IMR-90 (cell line): ENCODE measurements around the gene PTHLH. TPM values are rescaled to one million over a fixed set of nuclear protein-coding genes. Genes with fewer than 3 reads are reported as not detected.

ENCODE experiments used
- ATAC-seq: fragments of 200-7000 bp; cut with Tn5 transposase; 2 replicates; pipeline ENCODE4 v1.9.1; 2020; ENCODE audit warnings: low read depth, mild to moderate bottlenecking, moderate library complexity
- BruUV-seq: library from RNA; stranded (reverse); fragments of 400-500 nt; replicated peaks from 2 replicates; lab custom pipeline; 2021; lab: Mats Ljungman, UMichigan
- CTCF ChIA-PET: fragments of 300-600 bp; formaldehyde crosslinking; extraction: SDS; loops from one replicate; lab custom pipeline; 2021; ENCODE audit warnings: antibody characterized with exemption; lab: Yijun Ruan, JAX
- POLR2A ChIA-PET: fragments of 300-600 bp; sonication (Branson Sonifier 250); formaldehyde crosslinking; loops from one replicate; lab custom pipeline; 2022; ENCODE audit warnings: antibody characterized with exemption; ENCODE audit not compliant: unreplicated experiment; lab: Charles Lee
- DNase-seq: peaks from one replicate; pipeline ENCODE4 v3.0.0; 2013
- H2AFZ ChIP-seq: replicated peaks from 2 replicates; pipeline ENCODE3; 2013; ENCODE audit warnings: low read length, mild to moderate bottlenecking; ENCODE audit not compliant: poor library complexity
- H2AK5ac ChIP-seq: 2 replicates; pipeline ENCODE4 v1.6.1; 2013; ENCODE audit warnings: low read depth, low read length, inconsistent platforms
- H2AK9ac ChIP-seq: replicated peaks from 2 replicates; pipeline ENCODE3; 2013; ENCODE audit warnings: mild to moderate bottlenecking, low read depth, low read length, moderate library complexity; ENCODE audit not compliant: poor library complexity
- H2BK120ac ChIP-seq: 2 replicates; pipeline ENCODE4 v1.6.1; 2013; ENCODE audit warnings: low read depth, low read length, inconsistent platforms
- H2BK15ac ChIP-seq: 3 replicates; pipeline ENCODE4 v1.6.1; 2013; ENCODE audit warnings: low read depth, low read length, inconsistent platforms
- H2BK20ac ChIP-seq: 2 replicates; pipeline ENCODE4 v1.6.1; 2013; ENCODE audit warnings: low read depth, mild to moderate bottlenecking, inconsistent platforms, low read length, moderate library complexity
- H2BK5ac ChIP-seq: 2 replicates; pipeline ENCODE4 v1.6.1; 2013; ENCODE audit warnings: mild to moderate bottlenecking, low read depth, low read length, inconsistent platforms; ENCODE audit not compliant: poor library complexity, severe bottlenecking
- H3K14ac ChIP-seq: replicated peaks from 2 replicates; pipeline ENCODE4 v1.6.1; 2013; ENCODE audit warnings: low read depth, low read length, inconsistent platforms
- H3K18ac ChIP-seq: 2 replicates; pipeline ENCODE4 v1.6.1; 2013; ENCODE audit warnings: low read depth, low read length, control low read depth
- H3K23ac ChIP-seq: 2 replicates; pipeline ENCODE4 v1.6.1; 2013; ENCODE audit warnings: low read depth, low read length, inconsistent platforms
- H3K27ac ChIP-seq: 2 replicates; pipeline ENCODE4 v1.5.1; 2013; ENCODE audit warnings: mild to moderate bottlenecking, control low read depth, low read length; ENCODE audit not compliant: insufficient read depth
- H3K27me3 ChIP-seq: 2 replicates; pipeline ENCODE4 v1.6.1; 2013; ENCODE audit warnings: low read length; ENCODE audit not compliant: control insufficient read depth, insufficient read depth
- H3K36me3 ChIP-seq: 2 replicates; pipeline ENCODE4 v1.6.1; 2013; ENCODE audit warnings: low read length, mixed read lengths; ENCODE audit not compliant: control insufficient read depth, insufficient read depth
- H3K4ac ChIP-seq: 2 replicates; pipeline ENCODE4 v1.6.1; 2013; ENCODE audit warnings: low read depth, low read length, inconsistent platforms
- H3K4me1 ChIP-seq: 2 replicates; pipeline ENCODE4 v1.6.1; 2013; ENCODE audit warnings: low read length, mixed read lengths; ENCODE audit not compliant: control insufficient read depth, insufficient read depth
- H3K4me2 ChIP-seq: 2 replicates; pipeline ENCODE4 v1.6.1; 2013; ENCODE audit warnings: low read depth, mild to moderate bottlenecking, control low read depth, low read length, moderate library complexity
- H3K4me3 ChIP-seq: 2 replicates; pipeline ENCODE4 v1.5.1; 2013; ENCODE audit warnings: low read depth, mild to moderate bottlenecking, control low read depth, low read length, moderate library complexity; ENCODE audit not compliant: insufficient read depth
- H3K56ac ChIP-seq: 2 replicates; pipeline ENCODE4 v1.6.1; 2013; ENCODE audit warnings: low read length, inconsistent platforms; ENCODE audit not compliant: insufficient read depth; ENCODE audit errors: extremely low read depth
- H3K79me1 ChIP-seq, 2 experiments: 2 replicates each; pipeline ENCODE4 v1.6.1; 2013; ENCODE audit warnings: low read length in 2 of 2, inconsistent platforms in 1 of 2, low read depth in 1 of 2
- H3K9ac ChIP-seq: 2 replicates; pipeline ENCODE4 v1.6.1; 2013; ENCODE audit warnings: low read depth, low read length, control low read depth
- H3K9me1 ChIP-seq: 2 replicates; pipeline ENCODE4 v1.6.1; 2013; ENCODE audit warnings: low read length, inconsistent platforms; ENCODE audit not compliant: insufficient read depth
- H3K9me3 ChIP-seq: 2 replicates; pipeline ENCODE4 v1.6.1; 2013; ENCODE audit warnings: low read length; ENCODE audit not compliant: control insufficient read depth, insufficient read depth
- H4K20me1 ChIP-seq: 2 replicates; pipeline ENCODE4 v1.6.1; 2013; ENCODE audit warnings: low read length, inconsistent platforms; ENCODE audit not compliant: insufficient read depth
- H4K5ac ChIP-seq: 2 replicates; pipeline ENCODE4 v1.6.1; 2013; ENCODE audit warnings: mild to moderate bottlenecking, low read depth, low read length, control low read depth
- H4K8ac ChIP-seq, 2 experiments: 2 replicates each; pipeline ENCODE4 v1.6.1; 2013; ENCODE audit warnings: low read depth in 2 of 2, low read length in 2 of 2, control low read depth in 1 of 2, inconsistent platforms in 1 of 2
- H4K91ac ChIP-seq: 2 replicates; pipeline ENCODE4 v1.6.1; 2013; ENCODE audit warnings: low read depth, low read length, inconsistent platforms; ENCODE audit not compliant: insufficient read depth
- CEBPB ChIP-seq: IDR thresholded peaks from 2 replicates; pipeline ENCODE4 v1.6.1; 2012; ENCODE audit warnings: low read depth, low read length, improper control_type of control experiment
- CHD1 ChIP-seq: IDR thresholded peaks from 2 replicates; pipeline ENCODE4 v1.6.1; 2012; ENCODE audit warnings: low read depth, low read length, improper control_type of control experiment
- WGBS, 2 experiments: methylation state at CpG; one replicate each; pipeline versions ENCODE4 v1.1.5 to v1.1.7; 2013; ENCODE audit warnings: missing lambda C conversion rate in 2 of 2; ENCODE audit not compliant: insufficient read length in 1 of 2; ENCODE audit errors: extremely low coverage in 2 of 2; 5-methylcytosine and 5-hydroxymethylcytosine counted together
- dilution Hi-C: fragments of 300-500 bp; cut with HindIII; formaldehyde crosslinking; loops from one replicate; pipeline ENCODE4 v1.14.3; 2018; ENCODE audit warnings: low sequenced_read_pairs; ENCODE audit not compliant: unreplicated experiment
- in situ Hi-C: fragments of 300-500 bp; cut with MboI; formaldehyde crosslinking; loops from 3 replicates; pipeline ENCODE4 v1.14.3; 2019; ENCODE audit warnings: low sequenced_read_pairs, inconsistent platforms, mixed read lengths
- intact Hi-C: fragments of 100-400 bp; cut with micrococcal nuclease; formaldehyde crosslinking; loops from 2 replicates; pipeline ENCODE4 v1.10.0; 2022
- polyA plus RNA-seq, 3 experiments: library from polyadenylated mRNA; depleted of rRNA; stranded (reverse); fragments of >200 nt; gene quantifications; 2 replicates each; pipeline ENCODE4 v1.2.3, GENCODE V29; 2012; ENCODE audit warnings: low replicate concordance in 1 of 3
- total RNA-seq: library from RNA; depleted of rRNA; stranded (reverse); fragments of >200 nt; gene quantifications from 2 replicates; pipeline ENCODE4 v1.2.3, GENCODE V29; 2012

The PTHLH gene
- total and polyA plus RNA-seq, 2 of the 4 experiments (the other 2 are of a cell fraction): 0.36 to 1.3 TPM

DNA sequence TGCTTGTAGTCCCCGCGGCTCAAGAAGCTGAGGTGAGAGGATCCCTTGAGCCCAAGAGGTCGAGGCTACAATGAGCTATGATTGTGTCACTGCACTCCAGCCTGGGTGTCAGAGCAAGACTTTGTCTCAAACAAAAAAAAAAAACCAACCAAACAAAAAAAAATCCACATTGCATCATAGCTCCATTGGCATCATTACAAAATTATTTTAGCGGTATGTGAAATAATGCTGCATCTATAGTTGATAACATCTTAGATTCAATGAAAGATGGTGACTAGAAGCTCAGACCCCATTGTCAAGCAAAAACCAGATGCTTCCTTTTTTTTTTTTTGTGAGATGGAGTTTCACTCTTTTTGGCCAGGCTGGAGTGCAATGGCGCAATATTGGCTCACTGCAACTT lies 14.8 kb upstream of the PTHLH start:
- BruUV-seq: no TSS peak
- WGBS, 2 experiments: no CpG with 5 or more reads among the region's 5 CpGs
- Histone ChIP-seq H4K91ac (no peak overlapping the region), H3K23ac (no peak overlapping the region), H4K5ac (no peak overlapping the region), H2AK5ac (no peak overlapping the region), H3K9ac (no peak overlapping the region), H2BK15ac (no peak overlapping the region), H4K8ac (no peak overlapping the region), H3K9me3 (no peaks in the 10 kb centered on the region), H3K4me2 (no peak overlapping the region), H3K4me3 (no peak overlapping the region), H3K14ac (no peak overlapping the region), H3K27ac (no peak overlapping the region), H3K4me1 (no peaks in the 10 kb centered on the region; the same call in 1 of the 2 replicates), H2AK9ac (no peak overlapping the region), H3K56ac (no peak overlapping the region), H3K4ac (no peak overlapping the region), H3K79me1 (no peaks in the 10 kb centered on the region), H4K20me1 (no peaks in the 10 kb centered on the region), H2BK120ac (no peak overlapping the region), H2BK20ac (no peak overlapping the region), H3K27me3 (no peaks in the 10 kb centered on the region), H3K36me3 (no peaks in the 10 kb centered on the region), H3K18ac (no peak overlapping the region), H2AFZ (no peak overlapping the region), H3K9me1 (no peaks in the 10 kb centered on the region), H2BK5ac (no peak overlapping the region)
- in situ Hi-C loops (no loop called here), dilution Hi-C loops (no loop called here), intact Hi-C loops (no loop called here)
- ChIA-PET CTCF (no interaction called here), POLR2A (no interaction called here)
- ATAC-seq (no peak), DNase-seq (no peak)
- TF ChIP-seq CHD1 (no peak), CEBPB (0 out of 2 replicates have a peak, but pooled peaks have one; percentile 22)
